IgD-negative memory B cell (primary cell): ENCODE data around the gene PALLD. TPM values are rescaled to one million over a fixed set of nuclear protein-coding genes. Genes with fewer than 3 reads are reported as not detected.

ENCODE experiments used
- H3K27ac Mint-ChIP-seq, 3 donors: one replicate each; pipeline ENCODE4 v1.8.0; 2020 to 2022; ENCODE audit warnings: mild to moderate bottlenecking in 3 of 3, mixed read lengths in 3 of 3, moderate library complexity in 1 of 3
- H3K27me3 Mint-ChIP-seq: one replicate; pipeline ENCODE4 v1.8.0; 2021; ENCODE audit warnings: mixed read lengths
- H3K36me3 Mint-ChIP-seq: one replicate; pipeline ENCODE4 v1.8.0; 2020; ENCODE audit warnings: mild to moderate bottlenecking, mixed read lengths
- H3K4me1 Mint-ChIP-seq, 3 donors: one replicate each; pipeline ENCODE4 v1.8.0; 2020 to 2022; ENCODE audit warnings: mixed read lengths in 3 of 3, mild to moderate bottlenecking in 1 of 3
- H3K4me3 Mint-ChIP-seq, 4 donors: one replicate each; pipeline ENCODE4 v1.8.0; 2020 to 2022; ENCODE audit warnings: mild to moderate bottlenecking in 4 of 4, mixed read lengths in 4 of 4, moderate library complexity in 3 of 4
- H3K9me3 Mint-ChIP-seq, 3 donors: one replicate each; pipeline ENCODE4 v1.8.0; 2020 to 2021; ENCODE audit warnings: mixed read lengths in 3 of 3, mild to moderate bottlenecking in 1 of 3
- polyA plus RNA-seq: library from polyadenylated mRNA; unstranded; fragments of 300-500 nt; fragmentation: Illumina TruSeq; gene quantifications from one replicate; pipeline ENCODE4 v1.2.3, GENCODE V29; 2021

Gene PALLD
- polyA plus RNA-seq, 1 donor from 2014 or later = 0.31 TPM

- Mint-ChIP-seq H3K4me1 (peaks cover 0 to 6% (median 2%) of the 10 kb centered on the region in 3 donors), H3K27ac (no peak overlapping the region), H3K36me3 (no peaks in the 10 kb centered on the region), H3K27me3 (peaks cover 4% of the 10 kb centered on the region), H3K9me3 (peaks cover 0 to 4% (median 0%) of the 10 kb centered on the region in 3 donors), H3K4me3 (no peak overlapping the region)
Observed at GRCh38 chr4:168652755-168653154, 155.9 kb downstream of the PALLD start.

DNA sequence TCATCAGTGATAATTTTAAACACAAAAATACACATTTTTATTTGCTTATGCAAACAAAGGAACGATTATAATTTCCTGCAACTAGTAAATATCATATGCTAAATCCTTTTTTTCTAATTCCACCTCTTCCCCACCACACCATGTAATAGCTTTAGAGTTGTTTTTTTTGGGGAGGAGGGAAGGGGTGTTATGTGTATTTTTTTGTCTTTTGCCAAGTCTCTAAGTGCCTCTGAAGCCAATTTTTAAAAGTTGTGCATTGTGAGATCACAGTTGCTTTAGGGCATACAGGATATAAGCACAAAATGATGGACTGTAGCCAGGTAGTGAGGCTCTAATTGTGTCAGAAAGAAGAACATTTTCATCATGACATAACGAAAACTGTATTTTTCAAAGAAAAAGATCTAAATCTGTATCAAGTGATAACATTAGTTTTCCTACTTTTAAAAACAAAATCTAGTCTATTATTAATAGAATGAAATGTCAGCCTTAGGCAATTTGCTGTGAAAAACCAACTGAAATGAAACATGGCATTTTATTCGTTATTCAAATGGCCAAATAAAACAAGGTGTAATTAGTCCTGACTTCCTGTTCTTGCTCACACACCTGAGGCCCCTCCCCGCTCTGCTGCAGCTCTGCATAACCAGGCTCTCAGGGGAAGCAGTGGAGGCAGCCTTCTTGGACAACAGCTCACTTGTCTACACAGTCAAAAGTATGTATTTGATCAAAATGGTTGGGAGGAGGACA lies 157.4 kb downstream of the PALLD start:
- Mint-ChIP-seq H3K4me1 (peaks cover 0 to 6% (median 2%) of the 10 kb centered on the region in 3 donors), H3K4me3 (no peak overlapping the region), H3K27ac (no peak overlapping the region), H3K9me3 (peaks cover 0 to 4% (median 0%) of the 10 kb centered on the region in 3 donors), H3K36me3 (no peaks in the 10 kb centered on the region), H3K27me3 (peaks cover 4% of the 10 kb centered on the region)

DNA sequence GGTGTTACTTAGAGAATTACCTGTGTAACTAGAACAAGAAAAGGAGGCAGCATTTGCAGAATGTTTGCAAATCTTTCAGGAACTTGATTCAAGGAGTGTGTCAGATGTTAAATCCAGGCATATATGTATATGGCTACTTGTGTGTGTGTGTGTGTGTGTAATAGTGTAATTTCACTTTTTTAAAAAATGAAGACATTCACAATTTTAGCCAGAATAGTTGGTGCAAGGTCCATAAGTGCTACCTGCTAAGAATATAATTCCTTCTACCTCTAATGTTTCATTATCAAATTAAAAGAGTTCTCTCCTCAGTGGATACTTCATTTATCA lies 158.0 kb downstream of the PALLD start:
- H3K4me1 Mint-ChIP-seq = peaks cover 0 to 6% (median 2%) of the 10 kb centered on the region in 3 donors
- H3K9me3 Mint-ChIP-seq = peaks cover 0 to 4% (median 0%) of the 10 kb centered on the region in 3 donors
- no peak overlapping the region for H3K4me3 Mint-ChIP-seq
- peaks cover 4% of the 10 kb centered on the region for H3K27me3 Mint-ChIP-seq
- no peak overlapping the region for H3K27ac Mint-ChIP-seq
- no peaks in the 10 kb centered on the region for H3K36me3 Mint-ChIP-seq

DNA sequence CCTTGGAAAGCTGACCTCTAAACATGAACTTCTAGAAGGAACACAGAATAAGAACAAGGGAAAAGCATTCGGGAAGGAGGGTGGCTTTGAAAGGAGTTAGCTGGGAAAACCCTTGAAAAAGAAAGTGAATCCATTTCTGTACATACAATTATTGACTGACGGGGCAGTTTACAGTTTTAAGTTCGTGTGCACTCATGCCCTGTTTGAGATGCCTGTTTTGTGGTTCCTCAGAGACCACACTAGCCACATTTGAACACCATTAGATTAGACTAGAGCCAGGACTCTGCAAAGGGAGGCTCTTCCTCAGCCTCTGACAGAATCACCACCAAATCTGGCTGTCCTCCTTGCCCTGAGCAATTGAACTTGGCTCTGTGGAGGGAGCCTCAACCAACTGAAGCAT lies 158.3 kb downstream of the PALLD start:
- Mint-ChIP-seq H3K9me3 (peaks cover 0 to 4% (median 0%) of the 10 kb centered on the region in 3 donors), H3K4me3 (no peak overlapping the region), H3K36me3 (no peaks in the 10 kb centered on the region), H3K27me3 (peaks cover 4% of the 10 kb centered on the region), H3K4me1 (peaks cover 0 to 6% (median 2%) of the 10 kb centered on the region in 3 donors), H3K27ac (no peak overlapping the region)

- Mint-ChIP-seq H3K4me1 (peaks cover 0 to 6% (median 2%) of the 10 kb centered on the region in 3 donors), H3K27ac (no peak overlapping the region), H3K9me3 (peaks cover 0 to 4% (median 0%) of the 10 kb centered on the region in 3 donors), H3K4me3 (no peak overlapping the region), H3K27me3 (peaks cover 4% of the 10 kb centered on the region), H3K36me3 (no peaks in the 10 kb centered on the region)
Observed at GRCh38 chr4:168656055-168656660, 159.3 kb downstream of the PALLD start.

DNA sequence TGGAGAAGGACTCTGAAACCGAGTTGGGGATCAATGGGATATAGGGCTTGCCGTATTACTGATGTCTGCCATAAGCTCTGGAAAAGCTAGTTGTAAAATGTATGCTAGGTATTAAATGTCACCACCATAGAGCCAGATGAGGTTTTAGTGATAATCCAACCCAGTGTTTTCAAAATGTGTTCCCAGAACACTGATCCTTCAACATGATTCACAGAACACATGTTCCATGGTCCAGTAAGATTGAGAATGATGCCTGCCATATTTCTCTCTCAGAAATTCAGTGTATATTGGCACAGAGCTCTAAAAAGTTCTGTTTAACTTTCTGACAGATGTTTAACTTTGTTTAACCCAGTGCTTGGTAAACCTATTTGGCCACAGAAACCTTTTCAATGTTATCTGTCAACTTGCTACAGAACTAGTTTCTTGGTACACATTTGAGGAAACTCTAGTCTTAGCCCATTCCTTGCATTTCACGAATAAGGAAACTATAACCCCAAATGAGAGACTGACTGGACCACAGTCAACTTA lies 160.2 kb downstream of the PALLD start:
- Mint-ChIP-seq H3K27me3 (peaks cover 1% of the 10 kb centered on the region), H3K4me1 (peaks cover 0 to 6% (median 2%) of the 10 kb centered on the region in 3 donors), H3K4me3 (no peak overlapping the region), H3K36me3 (no peaks in the 10 kb centered on the region), H3K9me3 (peaks cover 0 to 4% (median 0%) of the 10 kb centered on the region in 3 donors), H3K27ac (no peak overlapping the region)

- Mint-ChIP-seq H3K4me3 (no peak overlapping the region), H3K4me1 (peaks cover 0 to 6% (median 2%) of the 10 kb centered on the region in 3 donors), H3K27ac (no peak overlapping the region), H3K9me3 (no peaks in the 10 kb centered on the region), H3K27me3 (no peaks in the 10 kb centered on the region), H3K36me3 (no peaks in the 10 kb centered on the region)
Observed at GRCh38 chr4:168658751-168659150, 161.9 kb downstream of the PALLD start.

DNA sequence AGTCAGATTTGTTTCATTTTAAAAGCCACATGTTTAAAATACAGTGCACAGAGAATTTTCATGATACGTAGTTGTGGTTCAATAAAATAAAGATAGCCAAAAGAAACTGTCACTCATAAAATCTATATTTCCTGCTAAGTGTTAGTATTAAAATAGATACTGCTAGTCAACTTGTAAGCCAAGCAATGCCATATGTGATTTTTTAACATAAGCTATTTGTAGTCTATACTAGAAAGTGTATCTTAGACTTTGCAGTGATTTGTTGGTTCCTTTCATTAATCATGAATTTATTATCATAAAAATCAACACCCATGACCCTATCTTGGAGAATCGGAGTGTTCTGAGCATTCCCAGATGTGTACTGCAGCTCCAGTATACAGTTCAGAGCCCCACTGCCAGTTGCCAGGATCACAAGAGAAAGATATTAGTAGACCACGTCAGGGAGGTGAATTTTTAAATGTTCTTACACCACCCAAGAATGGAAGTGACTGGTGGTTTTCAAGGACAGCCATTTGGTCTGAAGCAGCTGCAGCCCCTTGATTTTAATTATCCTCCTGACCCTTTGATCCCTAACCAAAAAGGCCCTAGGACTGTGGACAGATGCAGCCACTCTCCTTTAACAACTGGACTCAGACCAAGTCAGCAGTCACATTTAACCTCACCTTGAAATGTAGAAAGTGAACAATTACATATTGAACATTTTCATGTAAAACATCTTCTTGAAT lies 163.1 kb downstream of the PALLD start:
- Mint-ChIP-seq H3K4me3 (no peak overlapping the region), H3K9me3 (no peaks in the 10 kb centered on the region), H3K27ac (no peak overlapping the region), H3K27me3 (no peaks in the 10 kb centered on the region), H3K36me3 (no peaks in the 10 kb centered on the region), H3K4me1 (peaks cover 0 to 4% (median 1%) of the 10 kb centered on the region in 3 donors)

DNA sequence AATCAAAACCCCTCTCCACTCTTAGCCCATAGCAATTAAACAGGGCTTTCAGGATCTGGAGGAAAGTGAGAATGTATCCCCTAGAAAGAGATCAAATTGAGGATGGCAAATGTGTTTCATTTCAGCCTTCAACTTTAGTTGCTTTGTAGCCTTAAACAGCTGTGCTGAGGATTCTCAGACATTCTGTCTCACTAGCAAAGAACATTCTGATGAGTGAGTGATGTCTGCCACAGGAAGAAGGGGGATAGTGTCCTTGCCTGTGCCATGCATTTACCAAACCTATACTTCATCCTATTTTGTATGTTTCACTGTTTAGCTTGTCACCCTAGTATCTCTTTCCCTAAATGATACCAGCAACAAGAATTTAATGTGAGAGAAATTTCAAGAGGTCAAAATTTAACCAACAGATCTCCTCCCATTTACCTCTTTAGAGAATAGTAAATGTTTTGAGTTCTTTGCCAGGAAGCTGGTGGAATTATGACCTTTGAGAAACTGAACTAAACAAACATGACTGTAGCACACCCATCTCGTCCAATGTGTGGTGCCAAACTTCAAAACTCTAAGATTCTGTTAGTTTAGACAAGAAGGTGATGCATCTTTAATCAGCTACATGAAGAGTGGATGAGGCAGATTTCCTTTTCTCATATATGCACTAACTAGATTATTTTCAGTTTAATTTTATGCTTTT lies 165.6 kb downstream of the PALLD start:
- no peaks in the 10 kb centered on the region for H3K9me3 Mint-ChIP-seq
- H3K4me3 Mint-ChIP-seq = no peak overlapping the region
- peaks cover 0 to 1% (median 0%) of the 10 kb centered on the region in 3 donors for H3K4me1 Mint-ChIP-seq
- no peaks in the 10 kb centered on the region for H3K27me3 Mint-ChIP-seq
- H3K36me3 Mint-ChIP-seq = no peaks in the 10 kb centered on the region
- no peak overlapping the region for H3K27ac Mint-ChIP-seq

- H3K36me3 Mint-ChIP-seq = no peaks in the 10 kb centered on the region
- no peak overlapping the region for H3K4me3 Mint-ChIP-seq
- peaks cover 0 to 1% (median 0%) of the 10 kb centered on the region in 3 donors for H3K4me1 Mint-ChIP-seq
- H3K27ac Mint-ChIP-seq = no peak overlapping the region
- no peaks in the 10 kb centered on the region for H3K9me3 Mint-ChIP-seq
- H3K27me3 Mint-ChIP-seq = no peaks in the 10 kb centered on the region
Observed at GRCh38 chr4:168664242-168664891, 167.5 kb downstream of the PALLD start.

- H3K9me3 Mint-ChIP-seq = no peaks in the 10 kb centered on the region
- H3K4me1 Mint-ChIP-seq = peaks cover 0 to 1% (median 0%) of the 10 kb centered on the region in 3 donors
- no peak overlapping the region for H3K27ac Mint-ChIP-seq
- H3K27me3 Mint-ChIP-seq = no peaks in the 10 kb centered on the region
- no peaks in the 10 kb centered on the region for H3K36me3 Mint-ChIP-seq
- peak overlapping the region in 1 of 4 donors; percentile 1 for H3K4me3 Mint-ChIP-seq
Observed at GRCh38 chr4:168666531-168666930, 169.7 kb downstream of the PALLD start.

DNA sequence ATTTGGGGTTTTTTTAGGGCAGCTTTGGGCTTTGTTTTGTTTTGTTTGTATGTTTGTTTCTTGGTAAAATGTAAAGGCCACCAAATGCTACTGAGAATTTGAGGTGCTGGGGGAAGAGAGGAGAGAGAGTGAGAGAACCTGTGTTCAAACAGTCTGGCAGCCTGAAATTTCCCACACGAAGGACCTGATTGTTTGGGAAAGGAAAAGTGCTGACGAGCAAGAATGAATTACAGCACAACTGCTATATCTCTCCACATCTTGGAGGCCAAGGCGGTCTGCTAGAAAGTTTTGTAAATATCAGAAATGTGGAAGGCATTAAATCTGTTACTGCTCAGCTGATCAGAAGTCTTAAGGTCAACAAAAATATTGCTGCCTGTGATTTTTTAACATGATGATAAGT lies 170.5 kb downstream of the PALLD start:
- no peak overlapping the region for H3K27ac Mint-ChIP-seq
- peaks cover 2% of the 10 kb centered on the region for H3K36me3 Mint-ChIP-seq
- H3K4me3 Mint-ChIP-seq = no peak overlapping the region
- no peaks in the 10 kb centered on the region for H3K9me3 Mint-ChIP-seq
- peaks cover 0 to 1% (median 0%) of the 10 kb centered on the region in 3 donors for H3K4me1 Mint-ChIP-seq
- H3K27me3 Mint-ChIP-seq = no peaks in the 10 kb centered on the region

GRCh38 chr4:168667921-168668320 lies 171.1 kb downstream of the PALLD start:
- Mint-ChIP-seq H3K4me3 (no peak overlapping the region), H3K36me3 (peaks cover 2% of the 10 kb centered on the region), H3K27ac (no peak overlapping the region), H3K27me3 (no peaks in the 10 kb centered on the region), H3K9me3 (no peaks in the 10 kb centered on the region), H3K4me1 (peaks cover 0 to 1% (median 0%) of the 10 kb centered on the region in 3 donors)

DNA sequence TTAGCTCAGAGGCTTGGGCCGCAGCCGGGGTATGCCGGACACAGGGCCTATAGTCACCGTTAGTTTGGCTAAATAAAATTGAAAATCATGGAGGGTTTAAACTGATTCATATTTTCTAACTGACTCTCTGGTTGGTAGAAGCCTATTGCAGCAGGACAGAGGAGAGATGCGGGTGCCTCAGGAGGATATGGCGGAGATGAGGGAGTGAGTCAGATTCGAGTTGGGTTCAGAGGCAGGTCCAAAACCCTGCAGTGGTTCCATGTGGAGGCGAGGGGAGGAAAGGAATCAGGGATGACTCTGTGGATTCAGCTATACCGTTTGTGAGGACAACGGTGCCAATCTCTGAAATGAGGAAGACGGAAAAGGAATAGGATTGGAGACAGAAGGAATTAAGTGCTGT lies 176.6 kb downstream of the PALLD start:
- no peak overlapping the region for H3K27ac Mint-ChIP-seq
- H3K36me3 Mint-ChIP-seq = peaks cover 4% of the 10 kb centered on the region
- H3K9me3 Mint-ChIP-seq = peaks cover 0 to 2% (median 0%) of the 10 kb centered on the region in 3 donors
- H3K4me3 Mint-ChIP-seq = no peak overlapping the region
- H3K4me1 Mint-ChIP-seq = peaks cover 0 to 2% (median 0%) of the 10 kb centered on the region in 3 donors
- peaks cover 8% of the 10 kb centered on the region for H3K27me3 Mint-ChIP-seq
